Measurements from ENCODE around the gene WDR43. TPM values are rescaled to one million over a fixed set of nuclear protein-coding genes. Genes with fewer than 3 reads are reported as not detected.

The WDR43 gene
- total RNA-seq, 1 donor from 2014 or later = 32.5 TPM

DNA sequence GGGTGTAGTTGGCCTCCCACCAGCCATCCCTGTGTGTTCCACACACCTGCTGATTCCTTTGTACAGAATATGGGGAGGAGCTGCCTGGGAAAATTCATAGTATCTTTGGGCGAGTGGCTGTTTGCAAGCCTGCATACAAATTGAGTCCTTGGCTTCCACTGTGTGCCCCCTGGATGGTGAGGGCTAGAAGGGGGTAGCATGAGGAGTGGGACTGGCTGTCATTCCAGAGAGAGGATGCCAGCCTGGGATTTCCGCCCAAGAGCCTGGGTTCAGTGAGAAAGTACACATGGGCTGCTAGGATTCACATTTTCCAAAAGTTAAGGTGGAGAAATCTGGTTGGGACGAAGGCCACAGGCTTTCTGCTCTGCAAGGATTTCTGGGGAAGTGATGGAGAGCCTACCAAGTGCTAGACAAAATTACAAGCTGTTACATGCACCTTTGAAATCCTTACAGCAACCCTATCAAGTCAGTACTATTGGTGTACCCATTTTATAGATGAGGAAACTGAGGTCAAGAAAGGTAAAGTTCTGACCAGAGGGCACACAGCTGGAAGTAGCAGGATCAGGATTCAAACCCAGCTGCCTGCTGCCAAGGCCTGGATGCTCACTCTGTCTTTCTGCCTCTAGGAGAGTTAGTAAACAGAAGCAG lies 86.0 kb downstream of the WDR43 start:
- no peak overlapping the region for H3K4me3 Mint-ChIP-seq (ENCODE audit: unreplicated experiment)
- TF ChIP-seq, protein P1, sequence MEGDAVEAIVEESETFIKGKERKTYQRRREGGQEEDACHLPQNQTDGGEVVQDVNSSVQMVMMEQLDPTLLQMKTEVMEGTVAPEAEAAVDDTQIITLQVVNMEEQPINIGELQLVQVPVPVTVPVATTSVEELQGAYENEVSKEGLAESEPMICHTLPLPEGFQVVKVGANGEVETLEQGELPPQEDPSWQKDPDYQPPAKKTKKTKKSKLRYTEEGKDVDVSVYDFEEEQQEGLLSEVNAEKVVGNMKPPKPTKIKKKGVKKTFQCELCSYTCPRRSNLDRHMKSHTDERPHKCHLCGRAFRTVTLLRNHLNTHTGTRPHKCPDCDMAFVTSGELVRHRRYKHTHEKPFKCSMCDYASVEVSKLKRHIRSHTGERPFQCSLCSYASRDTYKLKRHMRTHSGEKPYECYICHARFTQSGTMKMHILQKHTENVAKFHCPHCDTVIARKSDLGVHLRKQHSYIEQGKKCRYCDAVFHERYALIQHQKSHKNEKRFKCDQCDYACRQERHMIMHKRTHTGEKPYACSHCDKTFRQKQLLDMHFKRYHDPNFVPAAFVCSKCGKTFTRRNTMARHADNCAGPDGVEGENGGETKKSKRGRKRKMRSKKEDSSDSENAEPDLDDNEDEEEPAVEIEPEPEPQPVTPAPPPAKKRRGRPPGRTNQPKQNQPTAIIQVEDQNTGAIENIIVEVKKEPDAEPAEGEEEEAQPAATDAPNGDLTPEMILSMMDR (IDR thresholded peaks at IDR 0.05; ENCODE audit: partially characterized antibody, unreplicated experiment) = no peak
- peaks cover 2% of the 10 kb centered on the region for H3K4me1 Mint-ChIP-seq (ENCODE audit: low read depth, unreplicated experiment)
- H3K9me3 Mint-ChIP-seq (ENCODE audit: unreplicated experiment) = peaks cover 4% of the 10 kb centered on the region
- no peak for DNase-seq
- peaks cover 2% of the 10 kb centered on the region for H3K27me3 Mint-ChIP-seq (ENCODE audit: unreplicated experiment)
- H3K27ac Mint-ChIP-seq (ENCODE audit: unreplicated experiment) = no peak overlapping the region
- no peaks in the 10 kb centered on the region for H3K36me3 Mint-ChIP-seq (ENCODE audit: unreplicated experiment)

DNA sequence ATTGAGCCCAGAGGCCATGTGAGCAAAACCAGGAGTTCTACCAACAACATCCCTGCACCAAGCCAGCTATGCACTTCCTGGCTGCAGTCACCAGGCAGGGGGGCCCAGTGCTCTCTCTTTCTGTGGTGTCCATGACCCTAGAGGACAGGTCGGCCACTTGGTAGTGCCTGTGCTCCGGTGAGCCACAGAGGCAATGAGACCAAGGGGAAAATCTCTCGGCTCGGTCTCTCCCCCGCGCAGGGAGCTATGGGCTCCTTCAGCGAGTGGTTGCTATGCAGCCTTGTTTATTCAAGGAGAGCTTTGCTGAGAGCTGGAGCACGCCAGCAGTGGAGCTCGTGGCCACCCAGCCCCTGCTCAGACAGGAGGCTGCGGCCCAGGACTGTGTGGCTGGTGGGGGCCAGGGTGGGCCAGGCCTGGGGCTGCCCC lies 86.6 kb downstream of the WDR43 start, which contains the start of gene TOGARAM2:
TOGARAM2 (plus strand) TSS at position 283 of the 426 bp plus-strand sequence. CDS start 13,537 bp downstream, outside the sequence.
- Mint-ChIP-seq H3K9me3 (ENCODE audit: unreplicated experiment) (peaks cover 4% of the 10 kb centered on the region), H3K4me3 (ENCODE audit: unreplicated experiment) (no peak within 1 kb of the TSS), H3K36me3 (ENCODE audit: unreplicated experiment) (no peaks in the 10 kb centered on the region), H3K27me3 (ENCODE audit: unreplicated experiment) (peaks cover 2% of the 10 kb centered on the region), H3K27ac (ENCODE audit: unreplicated experiment) (no peak within 1 kb of the TSS), H3K4me1 (ENCODE audit: low read depth, unreplicated experiment) (peaks cover 2% of the 10 kb centered on the region)
- DNase-seq = no peak
- TF ChIP-seq, protein P1 (IDR thresholded peaks at IDR 0.05; ENCODE audit: partially characterized antibody, unreplicated experiment) = no peak

DNA sequence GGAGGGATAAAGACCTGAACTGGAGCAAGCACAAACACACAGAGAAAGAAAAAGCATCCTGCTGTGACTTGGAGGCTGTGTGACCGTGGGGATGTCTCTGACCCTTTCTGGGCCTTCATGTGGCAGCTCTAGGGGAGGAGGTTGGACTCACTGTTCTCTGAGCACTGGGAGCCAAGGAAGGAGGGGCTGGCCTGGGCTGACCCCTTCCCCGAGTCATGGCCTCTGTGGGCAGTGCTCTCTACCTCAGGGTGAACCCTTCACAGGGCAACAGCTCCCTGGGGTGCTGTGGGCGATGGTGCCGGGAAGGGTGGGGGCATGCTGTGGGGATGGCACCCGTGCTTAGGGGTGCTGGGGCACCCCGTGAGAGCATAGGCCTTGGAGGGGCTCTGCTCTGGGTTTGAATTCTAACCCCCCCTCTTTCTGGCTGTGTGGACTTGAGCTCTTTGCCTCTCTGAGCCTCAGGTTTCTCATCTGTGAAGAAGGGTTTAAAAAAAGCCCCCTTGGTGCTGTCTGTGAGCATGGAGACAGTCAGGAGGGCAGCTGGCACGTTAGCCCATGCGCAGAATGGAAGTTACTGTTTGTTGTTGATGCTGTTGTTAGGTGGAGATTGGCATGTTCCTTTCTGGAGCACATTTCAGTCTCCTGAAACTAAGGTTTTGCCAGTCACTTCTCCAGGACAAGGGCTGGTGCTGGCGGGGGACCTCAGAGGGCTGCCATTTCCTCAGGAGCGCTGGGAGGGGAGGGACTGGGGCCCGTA lies 87.3 kb downstream of the WDR43 start:
- Mint-ChIP-seq H3K4me3 (ENCODE audit: unreplicated experiment) (no peak overlapping the region), H3K4me1 (ENCODE audit: low read depth, unreplicated experiment) (no peaks in the 10 kb centered on the region)
- no peak for DNase-seq

DNA sequence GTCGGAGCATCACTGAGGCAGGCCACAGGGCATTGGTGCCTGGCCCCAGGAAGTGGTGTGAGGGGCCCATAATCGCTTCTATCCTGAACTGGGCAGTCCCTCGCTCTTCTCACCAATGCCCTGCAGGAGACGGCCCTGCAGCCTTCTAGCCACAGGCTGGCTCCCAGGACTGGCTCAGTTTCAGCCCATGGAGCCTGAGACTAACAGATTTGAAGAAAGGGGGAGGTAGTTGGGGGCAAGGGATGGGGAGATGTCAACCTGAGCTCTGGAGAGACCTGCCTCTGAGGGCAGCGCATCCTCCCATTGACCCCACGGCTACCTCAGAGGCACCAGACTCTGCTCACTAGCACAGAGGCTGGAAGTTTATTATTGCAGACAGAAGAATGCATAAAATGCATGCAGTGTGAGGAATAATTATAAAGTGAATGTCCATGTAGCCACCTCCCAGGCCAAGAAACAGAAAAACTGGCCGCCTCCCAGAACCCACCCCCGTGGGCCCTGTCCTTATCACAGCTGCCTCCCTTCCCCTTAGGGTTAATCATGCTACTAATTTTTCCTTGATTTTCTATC lies 88.0 kb downstream of the WDR43 start:
- no peaks in the 10 kb centered on the region for H3K36me3 Mint-ChIP-seq (ENCODE audit: unreplicated experiment)
- no peaks in the 10 kb centered on the region for H3K4me1 Mint-ChIP-seq (ENCODE audit: low read depth, unreplicated experiment)
- DNase-seq = no peak
- H3K9me3 Mint-ChIP-seq (ENCODE audit: unreplicated experiment) = peaks cover 2% of the 10 kb centered on the region
- H3K4me3 Mint-ChIP-seq (ENCODE audit: unreplicated experiment) = no peak overlapping the region
- H3K27ac Mint-ChIP-seq (ENCODE audit: unreplicated experiment) = no peak overlapping the region
- TF ChIP-seq, protein P1 (IDR thresholded peaks at IDR 0.05; ENCODE audit: partially characterized antibody, unreplicated experiment) = no peak
- H3K27me3 Mint-ChIP-seq (ENCODE audit: unreplicated experiment) = peaks cover 2% of the 10 kb centered on the region

More for the DNA sequence above, 87.3 kb downstream of the WDR43 start:
- H3K9me3 Mint-ChIP-seq (ENCODE audit: unreplicated experiment) = peaks cover 2% of the 10 kb centered on the region
- TF ChIP-seq, protein P1 (IDR thresholded peaks at IDR 0.05; ENCODE audit: partially characterized antibody, unreplicated experiment) = no peak
- H3K27me3 Mint-ChIP-seq (ENCODE audit: unreplicated experiment) = peaks cover 2% of the 10 kb centered on the region
- no peaks in the 10 kb centered on the region for H3K36me3 Mint-ChIP-seq (ENCODE audit: unreplicated experiment)
- H3K27ac Mint-ChIP-seq (ENCODE audit: unreplicated experiment) = no peak overlapping the region
